GM12892 (cell line): ENCODE data around the gene PARVG.

Source experiments
- DNase-seq: peaks from one replicate; pipeline ENCODE4 v3.0.0; 2011; ENCODE audit not compliant: insufficient read length
- FAIRE-seq: peaks from 2 replicates; lab custom pipeline; 2011; peaks lifted over from hg19 to GRCh38; lab: Jason Lieb, UNC
- POLR2A ChIP-seq: IDR thresholded peaks from 2 replicates; pipeline ENCODE4 v1.6.1; 2011; ENCODE audit warnings: low read depth, low read length, control low read depth
- POLR2AphosphoS5 ChIP-seq: IDR thresholded peaks from 2 replicates; pipeline ENCODE4 v1.6.1; 2011; ENCODE audit warnings: low read depth, low read length, control low read depth
- TAF1 ChIP-seq: IDR thresholded peaks from 2 replicates; pipeline ENCODE4 v1.6.1; 2011; ENCODE audit warnings: low read depth, mild to moderate bottlenecking, control low read depth, low read length, borderline replicate concordance

PARVG gene

GRCh38 chr22:44184006-44184405 lies 3.3 kb downstream of the PARVG start:
- FAIRE-seq = no peak
- TF ChIP-seq TAF1 (no peak), POLR2AphosphoS5 (no peak), POLR2A (no peak)
- no peak for DNase-seq

- no peak for FAIRE-seq
- DNase-seq = no peak
- TF ChIP-seq POLR2AphosphoS5 = no peak
Observed at GRCh38 chr22:44185237-44186120, 4.8 kb downstream of the PARVG start.

GRCh38 chr22:44186121-44186510 lies 5.4 kb downstream of the PARVG start:
- no peak for DNase-seq
- no peak for FAIRE-seq
- TF ChIP-seq TAF1 (no peak), POLR2A (no peak), POLR2AphosphoS5 (no peak)

- DNase-seq (no peak), FAIRE-seq (no peak)
- no peak for TF ChIP-seq POLR2AphosphoS5
- TF ChIP-seq TAF1 = no peak
- no peak for TF ChIP-seq POLR2A
Observed at GRCh38 chr22:44186737-44187136, 6.0 kb downstream of the PARVG start.

GRCh38 chr22:44187652-44188230 lies 7.0 kb downstream of the PARVG start:
- DNase-seq (no peak), FAIRE-seq (no peak)
- TF ChIP-seq POLR2AphosphoS5 = no peak
- no peak for TF ChIP-seq TAF1
- no peak for TF ChIP-seq POLR2A

GRCh38 chr22:44188316-44188715 lies 7.6 kb downstream of the PARVG start:
- no peak for FAIRE-seq
- no peak for TF ChIP-seq POLR2AphosphoS5
- no peak for TF ChIP-seq TAF1
- TF ChIP-seq POLR2A = no peak
- no peak for DNase-seq

- DNase-seq = no peak
- TF ChIP-seq TAF1 = no peak
- TF ChIP-seq POLR2A = no peak
- TF ChIP-seq POLR2AphosphoS5 = no peak
- FAIRE-seq = no peak
Observed at GRCh38 chr22:44188986-44189630, 8.4 kb downstream of the PARVG start.

GRCh38 chr22:44190381-44190976 lies 9.8 kb downstream of the PARVG start:
- no peak for TF ChIP-seq POLR2A
- DNase-seq (no peak), FAIRE-seq (no peak)

GRCh38 chr22:44191036-44191454 lies 10.3 kb downstream of the PARVG start:
- no peak for DNase-seq

GRCh38 chr22:44192098-44192815 lies 11.5 kb downstream of the PARVG start:
- no peak for FAIRE-seq
- no peak for DNase-seq
- TF ChIP-seq POLR2AphosphoS5 (no peak), POLR2A (no peak), TAF1 (no peak)

More at GRCh38 chr22:44191036-44191454, 10.3 kb downstream of the PARVG start:
- TF ChIP-seq POLR2A (no peak), TAF1 (no peak), POLR2AphosphoS5 (no peak)
- peak; percentile 92 for FAIRE-seq
